Measurements from ENCODE around the gene GAPDH.
A peak's percentile ranks its signal among the peaks of the same experiment; 100 is the strongest.

- no peak for TF ChIP-seq BCL3 (IDR thresholded peaks at IDR 0.05)
- TF ChIP-seq POLR2A (IDR thresholded peaks at IDR 0.05; ENCODE audit: low read length), result no peak
- TF ChIP-seq HMGXB4 (CRISPR knock-in tag; IDR thresholded peaks at IDR 0.05; ENCODE audit: borderline replicate concordance), result no peak
- TF ChIP-seq CTCF (IDR thresholded peaks at IDR 0.05), result peak; percentile 61
- TF ChIP-seq RFX5 (IDR thresholded peaks at IDR 0.05), result no peak
Observed at GRCh38 chr12:6570264-6570887, 36.1 kb downstream of the GAPDH start.

Measured in A549 (cell line).